GM19099 (cell line): ENCODE measurements around the gene CD163.

Experiments
- POLR2A ChIP-seq: IDR thresholded peaks from 3 replicates; pipeline ENCODE4 v1.6.1; 2011; ENCODE audit warnings: low read depth; ENCODE audit not compliant: insufficient read length; ENCODE audit errors: extremely low read depth

The CD163 gene

DNA sequence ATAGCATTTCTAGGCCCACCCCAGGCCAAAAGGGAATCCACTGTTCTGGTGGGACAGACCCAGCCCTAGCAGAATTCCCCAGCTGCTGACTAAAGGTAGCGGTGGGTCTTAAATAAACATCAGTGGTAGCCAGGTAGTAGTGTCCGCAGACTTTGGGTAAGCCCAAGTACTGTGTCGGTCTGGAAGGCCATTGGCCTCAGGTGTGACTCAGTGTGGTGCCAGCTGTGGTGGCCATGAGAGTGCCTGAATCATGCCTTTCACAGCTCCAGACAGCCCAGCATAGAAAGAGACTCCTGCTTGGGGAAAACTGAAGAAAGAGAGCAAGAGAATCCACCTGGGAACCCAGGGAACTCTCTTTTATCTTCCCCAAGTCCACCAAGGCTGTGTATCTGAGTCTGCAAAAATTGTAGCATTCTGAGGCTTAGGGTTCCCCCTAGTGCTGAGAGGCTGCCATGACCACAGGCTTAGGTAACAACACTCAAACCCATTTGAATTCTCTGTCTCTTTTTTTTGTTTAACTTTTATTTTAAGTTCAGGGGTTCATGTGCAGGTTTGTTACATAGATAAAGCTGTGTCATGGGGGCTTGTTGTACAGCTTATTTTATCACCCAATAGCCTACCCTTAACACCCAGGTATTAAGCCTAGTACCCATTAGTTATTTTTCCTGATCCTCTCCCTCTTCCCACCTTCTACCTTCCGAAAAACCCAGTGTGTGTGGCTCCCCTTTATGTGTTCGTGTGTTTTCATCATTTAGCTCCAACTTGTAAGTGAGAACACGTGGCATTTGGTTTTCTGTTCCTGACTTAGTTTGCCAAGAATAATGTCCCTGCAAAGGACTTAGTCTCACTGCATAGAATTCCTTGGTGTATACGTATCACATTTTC, 43.0 kb downstream of the CD163 start:
- no peak for TF ChIP-seq POLR2A

DNA sequence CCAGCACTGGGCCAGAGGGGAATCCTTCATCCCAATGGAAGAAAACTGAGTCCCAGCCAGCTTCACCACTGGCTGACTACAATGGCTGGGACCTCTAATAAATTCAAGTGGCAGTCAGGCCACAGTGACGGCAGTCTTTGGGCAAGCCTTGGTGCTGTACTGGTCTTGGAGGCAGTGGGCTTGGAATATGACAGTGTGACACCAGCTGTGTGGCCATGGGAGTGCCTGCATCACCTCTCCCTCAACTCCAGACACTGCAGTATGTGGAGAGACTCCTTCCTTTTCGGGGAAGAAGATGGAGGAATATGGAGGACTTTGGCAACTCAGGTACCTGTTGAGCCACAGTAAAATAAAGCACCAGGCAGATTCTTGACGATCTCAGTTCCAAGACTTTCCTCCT, 43.6 kb downstream of the CD163 start:
- no peak for TF ChIP-seq POLR2A

DNA sequence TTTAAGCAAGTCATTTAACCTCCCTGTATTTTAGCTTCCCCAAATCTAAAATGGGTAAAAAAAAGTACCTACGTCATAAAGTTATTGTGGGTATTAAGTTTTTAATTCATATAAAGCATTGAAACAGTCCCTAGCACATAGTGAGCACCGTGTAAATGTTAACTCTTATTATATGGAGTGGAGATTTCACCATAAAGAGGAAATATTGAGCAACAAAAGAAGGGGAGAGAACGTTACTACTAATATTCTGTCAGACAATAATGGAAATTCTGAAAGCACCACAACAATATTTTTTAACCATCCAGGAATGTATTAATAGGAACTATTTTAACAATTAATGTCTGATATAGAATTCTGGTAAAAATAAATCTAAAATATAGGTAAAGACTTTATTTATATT, 51.8 kb downstream of the CD163 start:
- no peak for TF ChIP-seq POLR2A

DNA sequence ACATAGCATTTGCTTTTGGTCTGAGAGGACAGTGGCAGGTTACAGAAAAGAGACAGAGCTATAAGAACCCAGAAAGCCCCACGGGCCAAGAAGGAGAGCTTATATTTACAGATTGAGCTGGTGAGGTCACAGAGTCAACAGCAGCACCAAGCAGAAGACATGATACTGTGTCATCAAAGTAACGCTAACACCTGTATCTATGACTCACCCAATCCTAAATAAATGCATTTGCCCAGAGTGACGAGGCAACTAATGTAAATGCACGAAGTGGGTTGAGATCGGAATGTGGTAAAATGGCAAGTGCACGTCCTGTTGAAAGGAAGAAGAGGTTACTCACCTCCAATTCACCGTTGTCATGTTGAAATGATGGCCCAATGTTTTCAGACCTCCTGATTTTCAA, 52.9 kb downstream of the CD163 start:
- TF ChIP-seq POLR2A: no peak

DNA sequence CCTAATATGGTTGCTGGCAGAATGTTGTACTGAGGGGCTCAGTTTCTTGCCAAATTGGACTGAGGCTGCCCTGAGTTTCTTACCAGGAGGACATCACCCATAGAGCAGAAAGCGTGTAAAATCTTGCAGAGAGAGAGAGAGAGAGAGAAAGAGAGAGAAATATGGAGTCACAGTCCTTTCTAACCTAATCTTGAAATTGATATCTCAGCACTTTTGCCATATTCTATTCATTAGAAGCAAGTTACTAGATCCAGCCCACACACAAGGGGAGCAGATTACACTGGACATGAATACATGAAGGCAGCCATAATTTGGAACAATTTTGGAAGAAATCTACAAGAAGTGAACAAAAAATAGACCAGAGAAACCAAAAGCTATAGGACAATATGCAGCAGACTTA, 55.5 kb downstream of the CD163 start:
- no peak for TF ChIP-seq POLR2A

DNA sequence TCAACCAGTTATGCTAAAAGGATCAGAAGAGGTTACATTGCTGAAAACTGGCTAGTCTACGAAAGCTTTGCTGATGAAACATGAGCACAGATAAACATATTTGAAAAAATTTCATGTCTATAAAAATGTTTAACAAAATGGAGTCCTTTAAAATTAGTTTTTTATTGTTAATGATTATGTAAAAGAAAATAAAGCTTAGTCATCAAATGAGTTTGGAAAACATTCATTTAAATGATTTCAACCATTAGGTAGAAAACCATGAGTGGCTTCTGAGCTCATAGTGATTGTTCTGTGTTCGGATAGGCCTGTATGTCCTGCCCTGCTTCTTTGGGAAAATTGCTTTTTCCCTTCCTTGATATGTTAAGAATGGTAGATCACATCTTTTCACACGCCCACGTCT, 59.0 kb downstream of the CD163 start:
- no peak for TF ChIP-seq POLR2A

DNA sequence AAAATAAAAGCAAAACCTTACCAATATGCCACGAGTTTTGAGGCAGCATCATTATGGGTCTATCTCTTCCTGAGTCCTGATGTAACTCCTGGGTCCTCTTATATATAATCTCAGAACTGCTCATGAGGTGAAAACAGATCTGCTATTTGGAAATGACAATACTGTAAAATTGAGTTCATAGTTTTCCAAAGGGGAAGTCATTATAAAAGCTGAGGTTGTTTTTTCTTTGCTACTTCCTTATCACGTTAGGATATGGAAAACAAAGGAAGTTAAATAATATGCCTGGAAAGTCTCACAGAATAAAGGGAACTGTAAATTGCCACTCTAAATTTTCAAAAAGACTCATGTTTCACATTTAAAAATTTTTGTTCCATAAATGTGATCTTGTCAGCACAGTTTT, 59.5 kb downstream of the CD163 start, which contains the start of gene CD163L1:
Gene CD163L1 (minus strand): TSS at position 78 of the 400 bp plus-strand sequence. CDS start 26 bp downstream, at position 52.
- no peak for TF ChIP-seq POLR2A

DNA sequence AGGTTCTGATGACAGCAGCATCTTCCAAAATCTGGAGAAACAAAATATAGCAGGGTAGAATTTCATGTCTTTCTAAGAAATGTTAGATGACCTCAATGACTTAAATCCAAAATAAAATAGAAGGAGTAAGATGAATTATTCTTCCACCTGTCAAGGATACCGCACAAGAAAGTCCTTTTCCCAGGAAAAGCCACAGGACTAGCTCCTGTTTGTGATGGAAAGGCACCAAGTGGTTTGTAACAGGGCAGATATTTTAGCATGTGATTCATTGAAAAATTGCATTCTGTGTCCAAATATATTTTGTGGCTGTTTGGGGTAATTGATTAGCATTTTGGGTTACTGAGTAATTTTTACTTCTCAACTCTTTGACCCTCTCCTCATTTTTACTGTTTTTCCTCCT, 62.4 kb downstream of the CD163 start:
- no peak for TF ChIP-seq POLR2A

DNA sequence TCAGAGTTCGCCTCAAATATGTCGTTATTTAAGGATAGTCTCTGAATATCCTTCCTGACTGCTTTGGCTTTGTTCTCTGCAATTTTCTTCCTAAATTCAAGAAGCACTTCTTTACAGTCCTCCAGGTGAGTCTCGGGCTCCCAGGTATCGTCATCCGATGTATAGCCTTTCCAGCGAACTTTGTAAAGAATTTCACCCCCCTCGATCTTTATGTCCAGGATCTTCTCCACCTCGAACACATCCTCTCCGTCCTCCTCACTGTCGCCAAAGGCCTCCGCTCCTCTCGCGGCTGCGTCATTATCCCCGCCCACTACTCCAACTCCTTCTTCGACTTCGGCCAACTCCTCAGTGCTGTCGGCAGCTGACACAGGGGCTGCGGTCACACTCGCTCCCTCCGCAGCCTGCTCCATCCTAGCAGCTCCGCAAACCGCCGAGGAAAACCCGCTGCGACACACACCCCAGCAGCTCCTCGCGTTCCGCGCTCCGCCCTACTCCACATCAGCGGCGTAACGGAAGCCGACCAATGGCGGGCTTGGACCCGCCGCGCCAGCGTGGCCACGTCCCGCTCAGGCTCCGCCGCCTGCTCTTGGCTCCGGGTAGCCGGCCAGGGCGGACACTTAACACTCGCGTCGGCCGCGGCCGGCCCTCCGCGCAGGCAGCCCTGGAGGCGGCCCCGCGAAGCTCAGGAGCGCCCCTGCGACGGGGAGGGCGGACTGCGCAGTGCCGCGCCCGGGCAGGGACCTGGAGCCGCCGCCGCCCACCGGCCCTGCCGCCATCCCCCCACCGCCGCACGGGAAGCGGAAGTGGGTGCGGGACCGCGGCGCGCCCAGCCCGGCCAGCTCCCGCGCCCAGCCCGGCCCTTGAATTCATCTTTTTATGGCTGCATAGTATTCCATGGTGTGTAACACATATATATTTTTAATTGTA, 63.7 kb downstream of the CD163 start:
- TF ChIP-seq POLR2A: no peak

DNA sequence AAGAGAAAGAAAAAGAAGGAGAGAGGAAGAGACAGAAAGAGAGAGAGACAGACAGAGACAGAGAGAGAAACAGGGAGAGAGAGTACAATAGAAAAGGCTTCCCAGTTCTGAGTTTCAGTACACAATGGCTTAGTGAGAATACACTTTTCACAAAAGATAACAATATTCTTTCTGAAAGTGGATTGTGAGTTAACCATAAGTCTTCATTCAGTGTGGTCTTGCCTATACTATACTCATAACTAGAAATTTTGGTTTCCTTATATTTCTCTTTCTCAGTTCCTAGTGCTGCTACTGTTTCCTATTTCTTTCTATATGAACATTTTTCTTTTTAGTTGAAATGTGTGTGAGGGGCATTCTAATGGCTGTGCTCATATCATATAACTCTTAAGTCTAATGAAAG, 68.9 kb downstream of the CD163 start:
- no peak for TF ChIP-seq POLR2A

DNA sequence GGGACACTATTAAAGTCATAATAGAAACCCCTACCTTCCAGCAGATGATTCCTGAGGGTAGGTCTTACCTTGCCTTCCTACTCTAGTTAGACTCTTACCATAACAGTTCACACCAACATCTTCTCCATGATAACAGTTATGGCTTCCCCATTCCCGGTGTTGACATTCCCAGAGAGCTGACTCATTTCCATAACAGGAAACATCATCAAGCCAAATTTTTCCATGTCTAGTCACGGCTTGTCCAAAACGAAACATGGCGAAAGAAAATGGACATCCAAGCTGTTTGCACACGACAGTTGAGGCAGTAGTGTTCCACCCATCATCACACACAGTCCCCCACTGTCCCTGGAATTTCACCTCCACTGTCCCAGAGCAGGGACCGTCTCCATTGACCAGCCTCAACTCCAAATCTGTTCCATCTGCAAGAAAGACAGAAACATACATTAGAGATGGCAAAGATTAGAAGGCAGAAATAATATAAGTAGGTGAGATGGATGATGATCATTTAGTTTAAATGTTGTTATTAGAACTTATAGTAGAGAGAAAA, 70.2 kb downstream of the CD163 start:
- no peak for TF ChIP-seq POLR2A

DNA sequence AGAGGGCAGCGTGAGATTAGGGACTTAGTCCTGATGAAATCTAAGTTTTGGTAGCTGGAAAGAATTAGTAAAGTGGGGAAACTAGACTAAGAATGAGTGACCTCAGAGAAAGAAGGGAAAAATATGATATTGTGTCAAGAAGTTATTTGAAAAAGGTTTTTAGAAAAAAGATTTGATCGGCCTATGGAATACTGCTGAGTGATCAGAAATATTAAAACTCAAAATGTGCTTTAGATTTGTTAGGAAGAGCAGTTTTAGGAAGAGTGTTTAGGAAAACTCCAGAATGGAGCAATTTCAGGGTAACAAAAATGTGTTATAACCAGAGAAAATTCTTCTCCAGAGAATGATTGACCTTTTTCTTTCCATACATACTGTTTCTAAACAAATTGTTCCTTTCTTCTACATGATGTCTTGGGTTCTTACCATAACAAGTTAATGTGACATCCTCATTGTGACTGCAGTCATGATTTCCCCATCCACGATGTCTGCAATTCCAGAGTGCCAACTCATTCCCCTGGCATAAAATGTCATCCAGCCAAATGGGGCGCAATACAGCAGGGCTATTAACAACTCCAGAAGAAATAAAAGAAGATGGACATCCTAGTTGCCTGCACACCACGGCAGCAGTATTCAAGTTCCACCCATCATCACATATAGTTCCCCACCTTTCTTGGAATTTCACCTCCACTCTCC, 71.4 kb downstream of the CD163 start:
- TF ChIP-seq POLR2A: no peak
